Loucy (cell line): ENCODE results near the gene INSYN2B.

ENCODE experiments used
- CTCF ChIP-seq: fragments of 200-600 bp; sonication (generic); conservative IDR thresholded peaks from 2 replicates; pipeline ENCODE4 v1.5.1; 2014; ENCODE audit warnings: mild to moderate bottlenecking, antibody characterized with exemption, low read length
- EZH2phosphoT487 ChIP-seq: fragments of 200-600 bp; IDR thresholded peaks from 2 replicates; pipeline ENCODE4 v1.6.1; 2018; ENCODE audit warnings: antibody characterized with exemption, mild to moderate bottlenecking, moderate library complexity, borderline replicate concordance

DNA sequence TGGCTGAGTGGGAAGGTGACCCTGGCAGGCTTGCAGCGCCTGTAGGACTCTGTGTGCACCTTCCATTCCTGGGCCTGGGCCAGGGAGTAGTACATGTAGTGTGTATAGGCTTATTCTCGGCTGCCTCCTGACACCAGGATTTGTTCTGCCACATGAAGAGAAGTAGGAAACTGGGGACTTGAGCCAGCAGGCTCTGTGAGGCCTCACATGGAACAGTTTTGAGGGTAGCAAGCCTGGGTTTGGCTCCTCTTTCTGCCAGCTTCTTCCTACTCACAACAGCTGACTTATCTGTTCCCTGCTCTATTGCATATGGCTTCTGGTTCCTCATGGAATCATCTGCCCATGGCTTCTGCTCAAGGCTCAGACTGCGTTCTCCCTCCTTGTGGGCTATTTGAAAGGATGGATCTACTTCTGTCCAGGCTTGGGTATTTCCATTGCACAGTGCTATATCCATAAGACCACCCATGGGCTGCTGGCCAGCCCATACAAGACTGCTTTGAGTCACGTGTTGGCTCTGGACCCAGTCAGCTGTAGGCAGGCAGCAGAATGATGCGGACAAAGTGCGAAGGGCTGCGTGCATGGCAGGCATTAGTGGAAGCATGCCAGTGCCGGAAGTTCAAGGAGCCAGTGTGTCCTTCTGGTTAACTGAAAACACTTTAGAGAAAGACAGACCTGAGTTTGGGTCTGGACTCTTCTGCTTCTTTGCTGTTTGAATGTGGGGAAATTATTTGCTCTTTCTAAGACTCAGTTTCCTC, 11.0 kb upstream of the INSYN2B start:
- TF ChIP-seq EZH2phosphoT487 (no peak), CTCF (no peak)
